Measurements from ENCODE around the gene FOXF1. TPM values are rescaled to one million over a fixed set of nuclear protein-coding genes. Genes with fewer than 3 reads are reported as not detected.

FOXF1 gene
- total and polyA plus RNA-seq, 12 donors, result 0.08 to 0.38 (median 0.22) TPM; not detected in 2

GRCh38 chr16:86554917-86555703 is 44.8 kb downstream of the FOXF1 start, which contains the start of gene MTHFSD:
TSS of gene MTHFSD (minus strand) at chr16:86555235. CDS start at chr16:86555184, 51 bp downstream.
- WGBS, 2 donors, result 3 to 5% methylated on average over 70 of the region's 70 CpGs
- no peak for TF ChIP-seq CTCF (IDR thresholded peaks at IDR 0.05)
- intact Hi-C loops (cut with DNase I), result no loop called here

DNA sequence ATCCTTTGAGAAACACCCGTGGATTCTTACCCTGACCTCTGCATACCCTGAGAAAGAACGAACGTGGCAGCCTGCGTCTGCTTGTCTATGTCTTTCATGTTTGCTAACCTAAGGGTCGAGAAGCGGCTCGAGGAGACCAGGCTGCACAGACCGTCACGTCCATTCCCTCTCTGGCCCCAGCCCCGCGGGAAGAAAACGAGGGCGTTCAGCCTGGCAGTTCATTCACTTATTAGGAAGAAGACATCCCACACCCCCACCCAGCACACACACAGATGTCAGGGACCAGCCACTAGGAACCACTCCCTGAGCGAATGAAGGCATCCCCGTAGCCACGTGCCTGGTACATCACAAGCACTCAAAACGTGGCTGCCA is 45.4 kb downstream of the FOXF1 start:
- Histone ChIP-seq H3K4me1 (peaks cover 0 to 22% (median 12%) of the 10 kb centered on the region in 9 donors), H3K27me3 (peaks cover 0 to 24% (median 13%) of the 10 kb centered on the region in 7 donors), H3K9me3 (no peaks in the 10 kb centered on the region), H3K4me3 (peak overlapping the region; percentile 68 to 99 (median 88)), H3K27ac (peak overlapping the region in 9 of 10 donors; percentile 80 to 96 (median 90)), H3K36me3 (peaks cover 0 to 16% (median 0%) of the 10 kb centered on the region in 9 donors)
- intact Hi-C loops (cut with DNase I), result no loop called here
- DNase-seq (no peak), ATAC-seq (peak in 3 of 8 donors; percentile 8 to 18 (median 9))
- 34 to 38% methylated on average over 17 of the region's 17 CpGs for WGBS, 2 donors
- no peak for TF ChIP-seq CTCF (IDR thresholded peaks at IDR 0.05)

More at GRCh38 chr16:86554917-86555703, 44.8 kb downstream of the FOXF1 start, which contains the start of gene MTHFSD:
- Histone ChIP-seq H3K9me3 (no peaks in the 10 kb centered on the region), H3K4me3 (peak within 1 kb of the TSS; percentile 68 to 99 (median 88)), H3K36me3 (peaks cover 0 to 22% (median 0%) of the 10 kb centered on the region in 9 donors), H3K27ac (peak within 1 kb of the TSS; percentile 14 to 96 (median 90)), H3K27me3 (peaks cover 0 to 21% (median 10%) of the 10 kb centered on the region in 7 donors), H3K4me1 (peaks cover 0 to 22% (median 12%) of the 10 kb centered on the region in 9 donors)
- peak; percentile 93 to 96 for DNase-seq
- peak; percentile 95 to 98 (median 98) for ATAC-seq

DNA sequence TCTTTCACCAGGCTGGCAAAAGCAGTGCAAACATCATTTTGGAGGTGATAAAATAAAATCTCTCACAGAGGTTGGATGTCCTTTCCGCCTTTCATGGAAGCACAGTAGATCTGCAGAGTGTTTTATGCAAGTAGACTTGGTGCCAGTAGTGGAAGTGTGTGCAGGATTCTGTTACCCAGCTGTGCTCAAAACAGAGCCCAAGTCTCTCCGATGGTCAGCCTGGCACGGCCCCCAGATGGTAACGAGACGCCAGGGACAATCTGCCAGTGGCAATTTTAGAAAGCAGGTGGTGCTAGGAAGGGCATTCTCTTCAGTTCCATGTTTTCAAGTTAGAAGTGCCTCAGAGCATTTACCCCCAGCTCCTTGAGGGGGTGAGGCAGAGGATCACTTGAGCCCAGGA is 46.2 kb downstream of the FOXF1 start:
- no peak for ATAC-seq
- WGBS, 2 donors, result 53 to 62% methylated on average over 5 of the region's 5 CpGs
- intact Hi-C loops (cut with DNase I), result no loop called here
- Histone ChIP-seq H3K27ac (no peak overlapping the region), H3K4me3 (no peak overlapping the region), H3K4me1 (peaks cover 0 to 22% (median 12%) of the 10 kb centered on the region in 9 donors), H3K9me3 (no peaks in the 10 kb centered on the region), H3K36me3 (peaks cover 0 to 7% (median 0%) of the 10 kb centered on the region in 9 donors), H3K27me3 (peaks cover 0 to 32% (median 18%) of the 10 kb centered on the region in 7 donors)
- TF ChIP-seq CTCF (IDR thresholded peaks at IDR 0.05), result no peak
- no peak for DNase-seq

- WGBS, 2 donors, result 73 to 81% methylated on average over 4 of the region's 4 CpGs
- no peak for DNase-seq
Measured at GRCh38 chr16:86557587-86557986, 47.3 kb downstream of the FOXF1 start.

More at GRCh38 chr16:86557587-86557986, 47.3 kb downstream of the FOXF1 start:
- peaks cover 0 to 22% (median 12%) of the 10 kb centered on the region in 9 donors for H3K4me1 ChIP-seq
- no peaks in the 10 kb centered on the region for H3K9me3 ChIP-seq
- no peak for TF ChIP-seq CTCF (IDR thresholded peaks at IDR 0.05)
- no peak overlapping the region for H3K4me3 ChIP-seq
- no peak overlapping the region for H3K27ac ChIP-seq
- H3K36me3 ChIP-seq, result no peaks in the 10 kb centered on the region
- ATAC-seq, result no peak
- H3K27me3 ChIP-seq, result peaks cover 0 to 40% (median 18%) of the 10 kb centered on the region in 7 donors
- intact Hi-C loops (cut with DNase I), result no loop called here
